ENCODE results near the gene XPC. TPM values are rescaled to one million over a fixed set of nuclear protein-coding genes. Genes with fewer than 3 reads are reported as not detected.

XPC gene
- total and polyA plus RNA-seq, 2 of the 8 experiments (the other 6 are each of a cell fraction or from before 2014, with no cell fraction given): 8.8 to 27.3 TPM

GRCh38 chr3:14201940-14202684 is 23.7 kb upstream of the XPC start (continued):
- no peak for TF ChIP-seq RXRA (IDR thresholded peaks at IDR 0.05; ENCODE audit: insufficient read depth, low read depth, low read length)

All from H1 (cell line).